GM23248 (cell line): ENCODE results near the gene NPAS2. TPM values are rescaled to one million over a fixed set of nuclear protein-coding genes. Genes with fewer than 3 reads are reported as not detected.

Experiments used
- DNase-seq: peaks from one replicate; pipeline ENCODE4 v3.0.0-alpha.2; 2015
- H2AFZ ChIP-seq: fragments of 200-600 bp; sonication (generic); 2 replicates; pipeline ENCODE4 v1.6.1; 2016; ENCODE audit warnings: antibody characterized with exemption
- H3F3A ChIP-seq: fragments of 200-600 bp; sonication (generic); 2 replicates; pipeline ENCODE4 v1.6.1; 2016; ENCODE audit warnings: mild to moderate bottlenecking, antibody characterized with exemption, mixed run types; ENCODE audit not compliant: insufficient read depth
- H3K27ac ChIP-seq: fragments of 200-600 bp; sonication (generic); 2 replicates; pipeline ENCODE4 v1.5.1; 2016; ENCODE audit warnings: mild to moderate bottlenecking
- H3K27me3 ChIP-seq: fragments of 200-600 bp; sonication (generic); replicated peaks from 2 replicates; pipeline ENCODE4 v1.6.1; 2016; ENCODE audit warnings: mild to moderate bottlenecking; ENCODE audit not compliant: insufficient read depth
- H3K36me3 ChIP-seq: fragments of 200-600 bp; sonication (generic); 2 replicates; pipeline ENCODE4 v1.6.1; 2016; ENCODE audit warnings: low read depth, mild to moderate bottlenecking
- H3K4me1 ChIP-seq: fragments of 200-600 bp; sonication (generic); 2 replicates; pipeline ENCODE4 v1.6.1; 2016; ENCODE audit warnings: mild to moderate bottlenecking; ENCODE audit not compliant: insufficient read depth
- H3K4me2 ChIP-seq: fragments of 200-600 bp; sonication (generic); one replicate; pipeline ENCODE4 v1.6.1; 2016; ENCODE audit warnings: mild to moderate bottlenecking; ENCODE audit not compliant: unreplicated experiment
- H3K4me3 ChIP-seq: fragments of 200-600 bp; sonication (generic); 2 replicates; pipeline ENCODE4 v1.5.1; 2016; ENCODE audit warnings: mild to moderate bottlenecking
- H3K79me2 ChIP-seq: fragments of 200-600 bp; sonication (generic); 2 replicates; pipeline ENCODE4 v1.6.1; 2016; ENCODE audit warnings: mild to moderate bottlenecking; ENCODE audit not compliant: insufficient read depth
- H3K9ac ChIP-seq: fragments of 200-600 bp; sonication (generic); 2 replicates; pipeline ENCODE4 v1.6.1; 2016; ENCODE audit warnings: mild to moderate bottlenecking
- H3K9me2 ChIP-seq: fragments of 200-600 bp; sonication (generic); 2 replicates; pipeline ENCODE4 v1.6.1; 2016; ENCODE audit warnings: mixed run types, mild to moderate bottlenecking, moderate library complexity; ENCODE audit not compliant: insufficient read depth
- H3K9me3 ChIP-seq: fragments of 200-600 bp; sonication (generic); one replicate; pipeline ENCODE4 v1.6.1; 2017; ENCODE audit warnings: low read depth
- H4K20me1 ChIP-seq: fragments of 200-600 bp; sonication (generic); 2 replicates; pipeline ENCODE4 v1.6.0; 2016; ENCODE audit not compliant: insufficient read depth
- EZH2 ChIP-seq: fragments of 200-600 bp; sonication (generic); IDR thresholded peaks from 2 replicates; pipeline ENCODE4 v1.6.1; 2018; ENCODE audit warnings: antibody characterized with exemption, mild to moderate bottlenecking; ENCODE audit not compliant: insufficient read depth, poor library complexity, severe bottlenecking
- EZH2phosphoT487 ChIP-seq: fragments of 200-600 bp; sonication (generic); IDR thresholded peaks from 2 replicates; pipeline ENCODE4 v1.6.1; 2018; ENCODE audit warnings: antibody characterized with exemption, moderate library complexity, mild to moderate bottlenecking, low read depth; ENCODE audit not compliant: insufficient read depth
- WGBS, 2 experiments: methylation state at CpG; one replicate each; pipeline ENCODE4 v1.1.6; 2015 to 2017; ENCODE audit warnings: low lambda C conversion rate in 2 of 2, low coverage in 1 of 2; ENCODE audit errors: missing lambda C conversion rate in 2 of 2; 5-methylcytosine and 5-hydroxymethylcytosine counted together
- in situ Hi-C: fragments of 300-500 bp; cut with MboI; formaldehyde crosslinking; loops from 2 replicates; pipeline ENCODE4 v1.15.0; 2020
- polyA plus RNA-seq: library from polyadenylated mRNA; unstranded; fragments of >200 nt; fragmentation: Nextera tagmentation; extraction: Ambion mirVana; gene quantifications from 2 replicates; pipeline ENCODE4 v1.2.1, GENCODE V29; 2016
- total RNA-seq: library from RNA; depleted of rRNA; stranded (reverse); fragments of >200 nt; shearing (Covaris generic); gene quantifications from 2 replicates; pipeline ENCODE4 v1.2.3, GENCODE V29; 2014

Gene NPAS2
- total and polyA plus RNA-seq, 2 experiments from 2014 or later: 3.8 to 10.8 TPM

DNA sequence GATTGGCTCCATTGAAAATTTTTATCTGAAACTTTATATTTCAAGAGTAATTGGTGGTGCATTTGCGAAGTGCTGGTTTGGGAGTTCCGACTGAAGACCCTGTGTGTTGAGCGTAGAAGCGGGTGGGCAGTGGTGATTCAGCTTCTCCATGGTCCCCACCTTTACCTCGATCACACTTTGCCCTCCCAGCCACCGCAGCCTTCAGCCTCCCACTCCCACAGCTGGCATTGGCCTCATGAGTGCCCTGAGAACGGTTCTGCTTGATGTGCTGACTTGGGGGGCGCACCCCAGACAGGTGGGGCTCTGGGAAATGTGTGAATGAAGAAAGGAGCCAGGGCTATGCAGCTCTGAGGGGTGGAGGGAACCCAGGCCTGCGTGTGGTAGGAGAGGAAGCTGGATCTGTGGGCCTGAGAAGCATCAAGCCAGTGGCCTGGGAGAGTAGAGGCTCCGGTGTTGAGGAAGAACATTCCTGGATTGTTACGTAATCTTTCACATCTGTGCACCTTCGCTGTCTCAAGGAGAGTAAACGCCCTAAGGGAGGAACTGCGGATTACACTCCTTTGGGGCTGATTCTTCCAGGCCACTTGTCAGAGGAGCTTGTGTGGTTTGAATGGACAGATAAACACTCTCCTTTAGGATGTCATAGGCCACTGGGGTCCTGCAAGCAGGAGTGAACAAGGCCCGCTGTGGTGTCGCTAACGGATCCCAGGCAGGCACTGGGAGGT, 83.8 kb downstream of the NPAS2 start:
- H3K9ac ChIP-seq: no peak overlapping the region
- H3F3A ChIP-seq: peaks cover 45% of the 10 kb centered on the region
- peaks cover 25% of the 10 kb centered on the region for H3K4me1 ChIP-seq
- no peaks in the 10 kb centered on the region for H3K79me2 ChIP-seq
- TF ChIP-seq EZH2phosphoT487 (no peak), EZH2 (no peak)
- no peaks in the 10 kb centered on the region; the same call in 1 of the 2 replicates for H4K20me1 ChIP-seq
- peak overlapping the region; percentile 66 for H3K27ac ChIP-seq
- in situ Hi-C loops: no loop called here
- H3K4me2 ChIP-seq: peak overlapping the region; percentile 44
- H3K27me3 ChIP-seq: no peaks in the 10 kb centered on the region
- peak; percentile 15 for DNase-seq
- H3K9me2 ChIP-seq: no peaks in the 10 kb centered on the region
- no peak overlapping the region for H2AFZ ChIP-seq
- H3K9me3 ChIP-seq: no peaks in the 10 kb centered on the region
- WGBS, 2 experiments: 70 to 74% methylated on average over 17 of the region's 17 CpGs
- H3K36me3 ChIP-seq: no peaks in the 10 kb centered on the region
- no peak overlapping the region for H3K4me3 ChIP-seq

DNA sequence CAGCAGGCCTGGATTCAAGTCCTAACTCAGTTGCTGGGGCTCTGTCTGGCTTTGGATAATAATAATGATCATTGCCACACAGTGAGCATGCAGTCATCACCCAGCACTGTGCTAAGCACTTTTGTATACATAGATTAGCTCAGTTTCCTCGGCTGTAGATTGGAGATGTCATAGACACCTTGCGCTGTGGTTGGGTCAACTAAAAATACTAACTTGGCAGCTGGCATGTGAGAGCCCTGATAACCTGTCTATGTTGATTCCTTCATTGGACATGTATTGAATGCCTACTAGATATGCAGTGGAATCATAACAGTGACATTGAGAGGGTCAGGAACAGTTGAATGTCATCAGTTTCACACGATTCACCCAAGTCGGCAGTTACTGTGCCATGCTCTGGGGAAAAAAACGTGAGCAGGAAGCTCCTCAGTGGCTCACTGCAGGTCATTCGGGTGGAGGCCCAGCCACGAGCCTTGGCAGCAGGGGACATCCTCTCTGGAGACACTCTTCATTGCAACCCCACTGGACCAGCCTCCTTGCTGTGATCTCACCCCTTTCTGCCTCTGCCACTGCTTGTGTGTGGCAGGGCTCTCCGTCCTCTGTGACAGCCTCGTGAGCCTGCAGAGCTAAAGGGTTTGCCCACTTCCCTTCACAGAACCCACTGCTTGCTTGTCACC, 85.3 kb downstream of the NPAS2 start:
- no peaks in the 10 kb centered on the region for H3K9me3 ChIP-seq
- no peak overlapping the region for H2AFZ ChIP-seq
- DNase-seq: no peak
- no peaks in the 10 kb centered on the region for H3K79me2 ChIP-seq
- no peak overlapping the region for H3K9ac ChIP-seq
- no peaks in the 10 kb centered on the region for H3K27me3 ChIP-seq
- no peak overlapping the region for H3K4me2 ChIP-seq
- TF ChIP-seq EZH2phosphoT487 (no peak), EZH2 (no peak)
- H3K27ac ChIP-seq: no peak overlapping the region
- H3K4me1 ChIP-seq: peaks cover 25% of the 10 kb centered on the region
- H3K4me3 ChIP-seq: no peak overlapping the region
- H3K36me3 ChIP-seq: no peaks in the 10 kb centered on the region
- in situ Hi-C loops: no loop called here
- WGBS, 2 experiments: 79 to 81% methylated on average over 9 of the region's 9 CpGs
- peaks cover 36% of the 10 kb centered on the region for H3F3A ChIP-seq
- H4K20me1 ChIP-seq: no peaks in the 10 kb centered on the region; the same call in 1 of the 2 replicates
- H3K9me2 ChIP-seq: no peaks in the 10 kb centered on the region

DNA sequence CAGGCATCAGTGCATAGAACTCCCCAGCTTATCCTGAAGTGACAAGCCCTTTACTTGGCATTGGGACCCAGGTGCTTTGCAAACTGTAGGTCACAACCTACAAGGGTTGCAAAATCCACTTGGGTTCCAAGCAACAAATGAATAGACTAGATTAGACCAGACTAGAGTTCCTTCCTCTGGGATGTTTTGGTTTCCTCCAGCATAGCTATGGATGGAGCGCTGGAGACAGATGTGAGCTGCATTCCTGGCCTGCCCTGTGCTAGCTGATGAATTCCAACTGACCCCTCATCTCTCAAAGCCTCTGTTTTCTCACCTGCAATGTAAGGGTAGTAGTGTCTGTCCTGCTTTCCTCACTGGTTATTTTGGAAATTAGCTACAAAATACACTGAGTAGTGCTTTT, 86.2 kb downstream of the NPAS2 start:
- Histone ChIP-seq H3K9me2 (no peaks in the 10 kb centered on the region), H3K27me3 (no peaks in the 10 kb centered on the region), H4K20me1 (no peaks in the 10 kb centered on the region; the same call in 1 of the 2 replicates), H3K27ac (no peak overlapping the region), H3K79me2 (no peaks in the 10 kb centered on the region), H2AFZ (no peak overlapping the region), H3K9me3 (no peaks in the 10 kb centered on the region), H3K9ac (no peak overlapping the region), H3K4me2 (no peak overlapping the region), H3K4me3 (no peak overlapping the region), H3K36me3 (no peaks in the 10 kb centered on the region), H3K4me1 (peaks cover 25% of the 10 kb centered on the region), H3F3A (peaks cover 35% of the 10 kb centered on the region)
- DNase-seq: no peak
- TF ChIP-seq EZH2phosphoT487 (no peak), EZH2 (no peak)
- 100% methylated on average over 1 of the region's 1 CpG for WGBS, 2 experiments
- in situ Hi-C loops: no loop called here

DNA sequence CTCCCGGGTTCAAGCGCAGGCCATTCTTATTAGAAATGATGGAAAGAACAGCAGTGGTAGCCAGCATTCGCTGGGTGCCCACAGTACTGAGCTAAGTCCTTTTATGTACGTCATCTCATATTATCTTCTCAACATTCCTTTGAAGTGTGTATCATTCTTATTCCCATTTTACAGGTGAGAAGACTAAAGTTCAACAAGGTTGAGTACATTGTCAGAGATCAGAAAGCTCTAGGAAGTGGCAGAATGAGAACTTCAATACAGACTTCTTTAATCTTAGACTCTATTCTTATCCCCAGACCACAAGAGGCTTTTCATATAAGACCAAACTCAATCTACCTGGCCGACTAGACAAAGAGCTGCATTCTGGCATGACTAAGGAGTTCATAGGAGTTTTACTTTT, 86.7 kb downstream of the NPAS2 start:
- peaks cover 25% of the 10 kb centered on the region for H3K4me1 ChIP-seq
- H3K27ac ChIP-seq: no peak overlapping the region
- no peak for TF ChIP-seq EZH2phosphoT487
- no peak for TF ChIP-seq EZH2
- no peak overlapping the region for H3K9ac ChIP-seq
- no peaks in the 10 kb centered on the region; the same call in 1 of the 2 replicates for H4K20me1 ChIP-seq
- H3K9me3 ChIP-seq: no peaks in the 10 kb centered on the region
- no peaks in the 10 kb centered on the region for H3K79me2 ChIP-seq
- H3K9me2 ChIP-seq: no peaks in the 10 kb centered on the region
- no peaks in the 10 kb centered on the region for H3K36me3 ChIP-seq
- no peak overlapping the region for H2AFZ ChIP-seq
- peaks cover 34% of the 10 kb centered on the region for H3F3A ChIP-seq
- no peaks in the 10 kb centered on the region for H3K27me3 ChIP-seq
- H3K4me3 ChIP-seq: no peak overlapping the region
- no peak for DNase-seq
- 96 to 100% methylated on average over 5 of the region's 5 CpGs for WGBS, 2 experiments
- in situ Hi-C loops: no loop called here
- no peak overlapping the region for H3K4me2 ChIP-seq
